GM15510 (cell line): ENCODE measurements around the gene SMC1B.

ENCODE experiments used
- POLR2A ChIP-seq: IDR thresholded peaks from 3 replicates; pipeline ENCODE4 v1.6.1; 2011; ENCODE audit warnings: borderline replicate concordance; ENCODE audit not compliant: insufficient read length; ENCODE audit errors: extremely low read depth

Gene SMC1B

DNA sequence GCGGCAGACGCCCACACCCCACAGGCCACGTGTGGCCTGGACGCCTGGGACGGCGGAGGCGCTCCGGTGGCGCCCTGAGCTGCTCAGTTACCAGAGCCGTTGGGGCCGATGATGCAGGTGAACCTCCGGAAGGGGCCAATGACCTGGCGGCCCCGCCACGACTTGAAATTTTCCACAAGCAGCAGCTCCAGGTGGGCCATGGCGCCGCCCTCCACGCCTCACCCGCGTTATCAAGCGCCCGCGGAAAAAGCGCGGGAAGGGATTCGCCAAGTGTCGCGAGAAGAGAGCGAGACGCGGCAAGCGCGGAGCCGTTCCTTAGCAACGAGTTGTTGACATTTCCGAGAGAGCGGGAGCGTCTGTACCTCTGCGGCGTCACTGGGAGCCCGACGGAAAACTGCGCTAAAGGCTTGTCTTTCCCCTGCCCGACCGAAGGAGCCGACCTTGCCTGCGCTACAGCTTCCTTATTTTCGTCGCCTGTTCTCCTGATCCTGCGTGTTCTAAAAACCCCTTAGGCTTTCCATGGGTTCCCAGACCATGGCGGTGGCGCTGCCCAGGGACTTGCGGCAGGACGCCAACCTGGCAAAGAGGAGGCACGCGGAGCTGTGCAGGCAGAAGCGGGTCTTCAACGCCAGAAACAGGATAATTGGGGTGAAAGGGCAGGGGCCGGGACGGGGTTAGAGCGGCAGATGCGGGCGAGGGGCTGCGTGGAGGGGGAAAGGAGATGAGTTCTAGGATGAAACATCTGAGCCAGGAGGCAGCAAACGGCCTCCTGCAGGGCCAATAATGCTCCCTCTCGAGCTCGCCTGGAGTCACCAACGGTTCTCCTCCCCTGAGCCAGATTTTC, at the start of gene SMC1B, which contains the start of gene RIBC2:
Gene SMC1B, minus strand, starts transcription at position 232 of the 844 bp plus-strand sequence. Its CDS starts 32 bp downstream, at position 200.
Gene RIBC2, plus strand, starts transcription at position 326 of the 844 bp plus-strand sequence. Its CDS starts 194 bp downstream, at position 520.
- TF ChIP-seq POLR2A = no peak

DNA sequence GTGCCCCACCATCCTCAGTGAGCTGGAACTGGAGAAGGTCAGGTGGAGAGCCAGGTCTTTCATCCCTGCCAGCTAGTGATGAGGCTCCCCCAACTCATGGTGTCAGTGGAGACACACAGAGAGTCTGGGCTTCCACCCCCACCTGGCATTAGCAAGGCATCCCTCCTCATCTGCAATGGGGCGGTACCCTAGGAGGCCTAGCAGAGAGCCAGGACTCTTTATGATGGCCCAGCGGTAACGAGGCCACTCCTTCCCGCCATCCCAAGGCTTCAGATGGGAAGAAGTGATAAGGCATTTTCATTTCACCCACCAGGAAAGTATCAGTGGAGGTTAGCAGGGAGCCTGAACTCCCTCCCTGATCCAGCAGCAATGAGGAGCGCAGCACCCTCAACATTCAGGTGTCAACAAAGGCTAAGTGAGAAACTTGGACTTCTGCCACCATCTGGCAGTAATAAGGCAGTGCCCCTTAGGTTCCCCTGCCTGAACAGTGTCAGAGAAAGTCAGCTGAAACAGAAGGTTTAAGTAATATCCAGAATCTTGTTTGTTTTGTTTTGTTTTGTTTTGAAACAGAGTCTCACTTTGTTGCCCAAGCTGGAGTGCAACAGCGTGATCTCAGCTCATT, 48.7 kb upstream of the SMC1B start:
- TF ChIP-seq POLR2A = no peak

DNA sequence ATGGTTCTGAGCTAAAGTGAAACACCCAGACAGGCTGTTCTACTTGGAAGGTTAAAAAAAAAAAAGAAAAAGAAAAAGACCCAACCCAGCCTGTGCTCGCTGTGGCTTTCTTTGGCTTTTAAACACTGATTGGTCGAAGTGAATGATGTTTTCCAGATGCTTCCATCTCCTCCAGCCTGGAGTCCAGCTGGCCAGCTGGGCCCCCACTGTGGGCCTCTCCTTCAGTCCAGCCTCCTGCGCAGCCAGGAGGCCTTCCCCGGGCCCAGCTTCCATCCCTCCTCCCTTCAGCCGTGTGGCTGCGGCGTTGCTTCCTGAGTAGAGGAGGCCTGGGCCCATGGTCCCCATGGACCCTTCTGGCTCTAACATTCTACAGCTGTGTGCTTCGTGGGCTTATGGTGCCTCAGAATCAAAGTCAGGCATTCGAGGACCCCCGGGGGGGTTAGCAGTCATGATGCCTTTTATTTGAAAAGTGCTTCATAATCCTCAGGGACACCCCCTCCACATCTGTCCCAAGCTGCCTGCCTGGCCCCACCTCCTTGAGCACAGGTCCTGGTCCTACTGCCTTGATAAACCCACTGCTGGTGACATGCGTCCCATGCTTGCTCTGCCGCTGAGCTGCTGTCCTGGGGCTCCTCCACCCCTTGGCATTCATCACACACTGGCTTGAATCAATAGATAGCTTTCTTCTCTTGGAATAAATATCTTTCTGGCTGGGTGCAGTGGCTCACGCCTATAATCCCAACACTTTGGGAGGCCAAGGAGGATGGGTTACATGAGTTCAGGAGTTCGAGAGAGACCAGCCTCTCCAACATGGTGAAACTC, 47.1 kb upstream of the SMC1B start:
- no peak for TF ChIP-seq POLR2A

- no peak for TF ChIP-seq POLR2A
These were observed 45.8 kb upstream of the SMC1B start for GRCh38 chr22:45459235-45459634.

DNA sequence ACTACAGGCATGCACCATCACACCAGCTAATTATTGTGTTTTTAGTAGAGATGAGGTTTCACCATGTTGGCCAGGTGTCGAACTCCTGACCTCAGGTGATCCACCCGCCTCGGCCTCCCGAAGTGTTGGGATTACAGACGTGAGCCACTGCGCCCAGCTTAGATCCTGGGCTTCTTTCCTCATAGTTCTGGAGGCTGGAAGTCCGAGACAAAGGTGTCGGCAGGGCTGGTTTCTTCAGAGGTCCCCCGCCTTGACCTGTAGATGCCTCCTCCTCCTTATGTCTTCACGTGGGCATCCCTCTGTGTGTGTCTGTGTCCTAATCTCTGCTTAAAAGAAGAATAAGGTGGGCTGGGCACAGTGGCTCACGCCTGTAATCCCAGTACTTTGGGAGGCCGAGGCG, 45.1 kb upstream of the SMC1B start:
- TF ChIP-seq POLR2A = no peak

GRCh38 chr22:45456811-45457210, 43.4 kb upstream of the SMC1B start:
- TF ChIP-seq POLR2A = no peak

DNA sequence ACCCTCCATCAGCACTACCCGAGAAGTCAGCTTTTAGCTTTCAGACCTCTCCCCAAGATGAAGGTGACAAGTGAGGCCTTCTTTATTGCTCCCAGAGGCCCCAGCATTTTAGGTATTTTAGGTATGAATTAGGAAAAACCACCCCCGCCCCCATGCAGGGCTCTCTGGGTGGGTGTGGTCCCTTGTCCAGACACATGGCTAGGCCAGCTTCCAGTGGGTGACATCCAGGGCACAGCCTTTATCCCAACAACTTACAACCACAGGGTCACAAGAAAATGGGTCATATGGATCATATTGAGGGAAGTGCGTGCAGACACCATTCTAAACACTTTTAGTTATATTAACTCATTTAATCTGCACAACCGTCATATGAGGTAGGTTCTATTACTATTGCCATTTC, 42.2 kb upstream of the SMC1B start:
- TF ChIP-seq POLR2A = no peak

- no peak for TF ChIP-seq POLR2A
These were observed 41.8 kb upstream of the SMC1B start for GRCh38 chr22:45455212-45455611.

DNA sequence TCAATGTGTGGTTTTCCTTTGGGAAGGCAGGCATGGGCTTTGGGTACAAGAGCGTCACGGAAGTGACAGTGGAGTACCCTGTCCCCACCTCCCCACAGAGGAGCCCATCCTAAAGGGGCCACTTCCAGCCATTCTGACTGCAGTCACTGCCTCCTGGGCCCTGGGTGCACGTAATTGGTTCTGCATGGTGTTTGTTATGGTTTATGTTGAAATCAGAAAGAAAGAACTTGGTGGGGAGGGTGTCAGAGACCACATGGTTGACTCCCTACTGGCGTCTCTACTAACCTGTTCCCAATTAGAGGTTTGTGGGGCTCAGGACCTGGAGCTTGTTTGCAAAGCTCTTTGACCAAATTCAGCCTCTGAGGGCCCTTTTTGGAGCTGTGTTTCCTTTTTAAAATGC, 40.9 kb upstream of the SMC1B start:
- no peak for TF ChIP-seq POLR2A

- TF ChIP-seq POLR2A = no peak
These were observed 40.4 kb upstream of the SMC1B start for GRCh38 chr22:45453764-45454163.

GRCh38 chr22:45452565-45453379, 39.4 kb upstream of the SMC1B start:
- TF ChIP-seq POLR2A = no peak

- TF ChIP-seq POLR2A = no peak
These were observed 38.6 kb upstream of the SMC1B start for GRCh38 chr22:45451972-45452371.

DNA sequence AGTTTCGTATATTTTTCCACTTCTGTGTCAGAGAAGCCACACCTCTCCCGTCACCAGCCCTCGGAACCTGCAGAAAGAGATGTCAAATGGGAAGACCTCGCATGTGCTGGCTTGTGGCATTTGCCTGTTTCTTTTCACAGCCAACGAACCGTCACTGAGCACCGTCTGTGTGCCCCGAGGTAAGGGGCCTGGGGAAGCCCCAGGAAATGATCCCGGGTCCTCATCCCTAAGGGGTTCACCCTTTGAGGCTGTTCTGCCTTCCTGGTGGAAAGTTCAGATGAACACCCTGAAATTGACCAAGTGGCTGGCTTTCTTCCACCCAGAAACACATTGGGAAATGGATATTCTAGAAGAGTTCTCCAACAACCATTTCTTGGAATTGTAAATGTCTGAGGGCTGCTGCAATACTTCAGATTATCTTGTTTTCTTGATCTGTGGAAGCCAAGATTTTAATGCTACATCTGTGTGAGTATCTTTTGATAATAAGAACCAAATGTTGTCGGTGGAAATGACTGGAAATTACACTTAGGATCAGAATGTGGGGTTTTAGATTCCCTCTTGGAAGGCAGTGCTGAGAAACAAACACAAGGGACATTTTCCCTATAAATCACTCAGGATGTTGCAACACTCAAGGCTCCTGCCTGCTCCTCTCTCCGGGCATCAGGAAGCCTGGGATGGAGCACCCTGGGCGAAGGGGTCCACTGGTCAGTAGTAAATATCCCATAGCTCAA, 37.7 kb upstream of the SMC1B start:
- no peak for TF ChIP-seq POLR2A
